Measurements from ENCODE around the gene SLC47A2.

The SLC47A2 gene

GRCh38 chr17:19728084-19728495 is 11.7 kb upstream of the SLC47A2 start:
- in situ Hi-C loops (cut with MboI; ENCODE audit: low sequenced_read_pairs), result no loop called here

GRCh38 chr17:19727501-19728078 is 11.2 kb upstream of the SLC47A2 start:
- in situ Hi-C loops (cut with MboI; ENCODE audit: low sequenced_read_pairs), result no loop called here

GRCh38 chr17:19726631-19727376 is 10.4 kb upstream of the SLC47A2 start:
- in situ Hi-C loops (cut with MboI; ENCODE audit: low sequenced_read_pairs), result no loop called here

- in situ Hi-C loops (cut with MboI; ENCODE audit: low sequenced_read_pairs), result no loop called here
Measured at GRCh38 chr17:19725486-19725885, 9.1 kb upstream of the SLC47A2 start.

- in situ Hi-C loops (cut with MboI; ENCODE audit: low sequenced_read_pairs), result no loop called here
Measured at GRCh38 chr17:19724501-19725420, 8.4 kb upstream of the SLC47A2 start.

GRCh38 chr17:19723964-19724363 is 7.6 kb upstream of the SLC47A2 start:
- in situ Hi-C loops (cut with MboI; ENCODE audit: low sequenced_read_pairs), result no loop called here

- in situ Hi-C loops (cut with MboI; ENCODE audit: low sequenced_read_pairs), result no loop called here
Measured at GRCh38 chr17:19720631-19721426, 4.4 kb upstream of the SLC47A2 start.

- in situ Hi-C loops (cut with MboI; ENCODE audit: low sequenced_read_pairs), result no loop called here
Measured at GRCh38 chr17:19720210-19720475, 3.8 kb upstream of the SLC47A2 start.

- in situ Hi-C loops (cut with MboI; ENCODE audit: low sequenced_read_pairs), result no loop called here
Measured at GRCh38 chr17:19719355-19720209, 3.2 kb upstream of the SLC47A2 start.

- in situ Hi-C loops (cut with MboI; ENCODE audit: low sequenced_read_pairs), result no loop called here
Measured at GRCh38 chr17:19718613-19719354, 2.4 kb upstream of the SLC47A2 start.

- in situ Hi-C loops (cut with MboI; ENCODE audit: low sequenced_read_pairs), result no loop called here
Measured at GRCh38 chr17:19718041-19718612, 1.7 kb upstream of the SLC47A2 start.

- in situ Hi-C loops (cut with MboI; ENCODE audit: low sequenced_read_pairs), result no loop called here
Measured at GRCh38 chr17:19717411-19717908, 1.1 kb upstream of the SLC47A2 start.

- in situ Hi-C loops (cut with MboI; ENCODE audit: low sequenced_read_pairs), result no loop called here
Measured at GRCh38 chr17:19717031-19717360, 612 bp upstream of the SLC47A2 start.

GRCh38 chr17:19714542-19715411 is 1.6 kb downstream of the SLC47A2 start:
- in situ Hi-C loops (cut with MboI; ENCODE audit: low sequenced_read_pairs), result no loop called here

- in situ Hi-C loops (cut with MboI; ENCODE audit: low sequenced_read_pairs), result no loop called here
Measured at GRCh38 chr17:19713901-19714361, 2.5 kb downstream of the SLC47A2 start.

GRCh38 chr17:19713462-19713861 is 2.9 kb downstream of the SLC47A2 start:
- in situ Hi-C loops (cut with MboI; ENCODE audit: low sequenced_read_pairs), result no loop called here

- in situ Hi-C loops (cut with MboI; ENCODE audit: low sequenced_read_pairs), result no loop called here
Measured at GRCh38 chr17:19712436-19713004, 3.9 kb downstream of the SLC47A2 start.

GRCh38 chr17:19709841-19710240 is 6.5 kb downstream of the SLC47A2 start:
- in situ Hi-C loops (cut with MboI; ENCODE audit: low sequenced_read_pairs), result no loop called here

Measured in HL-60/S4 (cell line).